ENCODE results near the gene STPG3. TPM values are rescaled to one million over a fixed set of nuclear protein-coding genes. Genes with fewer than 3 reads are reported as not detected.

STPG3 gene
- total and polyA plus RNA-seq, 9 of the 15 experiments (the other 6 are each of a cell fraction or from before 2014, with no cell fraction given), result not detected

DNA sequence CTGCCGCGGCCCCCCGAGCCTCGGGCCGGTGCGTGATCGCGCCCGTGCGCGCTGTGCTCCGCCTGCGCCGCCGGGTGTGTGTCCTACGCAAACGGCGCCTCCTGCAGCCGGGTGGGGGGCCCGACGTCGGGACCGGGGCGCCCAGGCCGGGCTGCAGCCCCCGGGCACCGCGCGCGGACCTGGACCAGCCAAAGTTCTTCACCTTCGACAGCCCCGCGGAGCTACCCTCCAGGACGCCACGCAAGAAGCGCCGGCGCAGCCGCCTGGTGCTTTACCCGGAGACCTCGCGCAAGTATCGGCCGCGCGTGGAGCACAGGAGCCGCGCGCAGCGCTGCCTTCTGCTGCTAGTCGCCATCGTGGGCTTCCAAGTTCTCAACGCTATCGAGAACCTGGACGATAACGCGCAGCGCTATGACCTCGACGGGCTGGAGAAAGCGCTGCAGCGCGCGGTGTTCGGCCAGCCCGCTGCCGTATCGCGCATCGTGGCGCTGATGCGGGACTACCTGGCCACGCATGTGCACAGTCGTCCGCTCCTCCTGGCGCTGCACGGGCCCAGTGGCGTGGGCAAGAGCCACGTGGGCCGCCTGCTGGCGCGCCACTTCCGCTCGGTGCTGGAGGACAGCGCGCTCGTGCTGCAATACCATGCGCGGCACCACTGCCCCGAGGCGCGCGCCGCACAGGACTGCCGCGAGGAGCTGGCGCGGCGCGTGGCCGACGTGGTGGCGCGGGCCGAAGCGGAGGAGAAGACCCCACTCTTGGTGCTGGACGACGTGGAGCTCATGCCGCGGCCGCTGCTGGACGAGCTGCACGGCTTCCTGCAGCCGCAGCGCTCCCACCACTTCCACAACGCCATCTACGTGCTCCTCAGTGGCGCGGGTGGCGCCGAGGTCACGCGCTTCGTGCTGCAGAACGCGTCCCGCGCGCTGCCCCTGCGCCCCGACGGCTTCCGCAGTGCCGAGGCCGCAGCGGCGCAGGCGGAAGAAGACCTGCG, 27.9 kb downstream of the STPG3 start (continued):
- TF ChIP-seq, protein P1, sequence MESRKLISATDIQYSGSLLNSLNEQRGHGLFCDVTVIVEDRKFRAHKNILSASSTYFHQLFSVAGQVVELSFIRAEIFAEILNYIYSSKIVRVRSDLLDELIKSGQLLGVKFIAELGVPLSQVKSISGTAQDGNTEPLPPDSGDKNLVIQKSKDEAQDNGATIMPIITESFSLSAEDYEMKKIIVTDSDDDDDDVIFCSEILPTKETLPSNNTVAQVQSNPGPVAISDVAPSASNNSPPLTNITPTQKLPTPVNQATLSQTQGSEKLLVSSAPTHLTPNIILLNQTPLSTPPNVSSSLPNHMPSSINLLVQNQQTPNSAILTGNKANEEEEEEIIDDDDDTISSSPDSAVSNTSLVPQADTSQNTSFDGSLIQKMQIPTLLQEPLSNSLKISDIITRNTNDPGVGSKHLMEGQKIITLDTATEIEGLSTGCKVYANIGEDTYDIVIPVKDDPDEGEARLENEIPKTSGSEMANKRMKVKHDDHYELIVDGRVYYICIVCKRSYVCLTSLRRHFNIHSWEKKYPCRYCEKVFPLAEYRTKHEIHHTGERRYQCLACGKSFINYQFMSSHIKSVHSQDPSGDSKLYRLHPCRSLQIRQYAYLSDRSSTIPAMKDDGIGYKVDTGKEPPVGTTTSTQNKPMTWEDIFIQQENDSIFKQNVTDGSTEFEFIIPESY (CRISPR knock-in tag; IDR thresholded peaks at IDR 0.05), result peak; percentile 99
- TF ChIP-seq MCM2 (IDR thresholded peaks at IDR 0.05; ENCODE audit: low read depth), result no peak
- TF ChIP-seq IRF2 (CRISPR knock-in tag; IDR thresholded peaks at IDR 0.05), result no peak
- TF ChIP-seq, protein P2, sequence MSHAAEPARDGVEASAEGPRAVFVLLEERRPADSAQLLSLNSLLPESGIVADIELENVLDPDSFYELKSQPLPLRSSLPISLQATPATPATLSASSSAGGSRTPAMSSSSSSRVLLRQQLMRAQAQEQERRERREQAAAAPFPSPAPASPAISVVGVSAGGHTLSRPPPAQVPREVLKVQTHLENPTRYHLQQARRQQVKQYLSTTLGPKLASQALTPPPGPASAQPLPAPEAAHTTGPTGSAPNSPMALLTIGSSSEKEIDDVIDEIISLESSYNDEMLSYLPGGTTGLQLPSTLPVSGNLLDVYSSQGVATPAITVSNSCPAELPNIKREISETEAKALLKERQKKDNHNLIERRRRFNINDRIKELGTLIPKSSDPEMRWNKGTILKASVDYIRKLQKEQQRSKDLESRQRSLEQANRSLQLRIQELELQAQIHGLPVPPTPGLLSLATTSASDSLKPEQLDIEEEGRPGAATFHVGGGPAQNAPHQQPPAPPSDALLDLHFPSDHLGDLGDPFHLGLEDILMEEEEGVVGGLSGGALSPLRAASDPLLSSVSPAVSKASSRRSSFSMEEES (CRISPR knock-in tag; IDR thresholded peaks at IDR 0.05), result no peak
- TF ChIP-seq, protein P3, sequence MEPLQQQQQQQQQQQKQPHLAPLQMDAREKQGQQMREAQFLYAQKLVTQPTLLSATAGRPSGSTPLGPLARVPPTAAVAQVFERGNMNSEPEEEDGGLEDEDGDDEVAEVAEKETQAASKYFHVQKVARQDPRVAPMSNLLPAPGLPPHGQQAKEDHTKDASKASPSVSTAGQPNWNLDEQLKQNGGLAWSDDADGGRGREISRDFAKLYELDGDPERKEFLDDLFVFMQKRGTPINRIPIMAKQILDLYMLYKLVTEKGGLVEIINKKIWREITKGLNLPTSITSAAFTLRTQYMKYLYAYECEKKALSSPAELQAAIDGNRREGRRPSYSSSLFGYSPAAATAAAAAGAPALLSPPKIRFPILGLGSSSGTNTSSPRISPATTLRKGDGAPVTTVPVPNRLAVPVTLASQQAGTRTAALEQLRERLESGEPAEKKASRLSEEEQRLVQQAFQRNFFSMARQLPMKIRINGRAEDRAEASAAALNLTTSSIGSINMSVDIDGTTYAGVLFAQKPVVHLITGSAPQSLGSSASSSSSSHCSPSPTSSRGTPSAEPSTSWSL (CRISPR knock-in tag; IDR thresholded peaks at IDR 0.05; ENCODE audit: borderline replicate concordance), result no peak
- TF ChIP-seq ZKSCAN8 (CRISPR knock-in tag; IDR thresholded peaks at IDR 0.05), result no peak
- TF ChIP-seq NCOR1 (IDR thresholded peaks at IDR 0.05), result no peak
- TF ChIP-seq, protein P4, sequence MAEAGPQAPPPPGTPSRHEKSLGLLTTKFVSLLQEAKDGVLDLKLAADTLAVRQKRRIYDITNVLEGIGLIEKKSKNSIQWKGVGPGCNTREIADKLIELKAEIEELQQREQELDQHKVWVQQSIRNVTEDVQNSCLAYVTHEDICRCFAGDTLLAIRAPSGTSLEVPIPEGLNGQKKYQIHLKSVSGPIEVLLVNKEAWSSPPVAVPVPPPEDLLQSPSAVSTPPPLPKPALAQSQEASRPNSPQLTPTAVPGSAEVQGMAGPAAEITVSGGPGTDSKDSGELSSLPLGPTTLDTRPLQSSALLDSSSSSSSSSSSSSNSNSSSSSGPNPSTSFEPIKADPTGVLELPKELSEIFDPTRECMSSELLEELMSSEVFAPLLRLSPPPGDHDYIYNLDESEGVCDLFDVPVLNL (CRISPR knock-in tag; IDR thresholded peaks at IDR 0.05; ENCODE audit: low read depth), result no peak
- 0 out of 2 replicates have a peak, but pooled peaks have one; percentile 20 for TF ChIP-seq GABPB1 (CRISPR knock-in tag; IDR thresholded peaks at IDR 0.05)
- TF ChIP-seq, protein P5, sequence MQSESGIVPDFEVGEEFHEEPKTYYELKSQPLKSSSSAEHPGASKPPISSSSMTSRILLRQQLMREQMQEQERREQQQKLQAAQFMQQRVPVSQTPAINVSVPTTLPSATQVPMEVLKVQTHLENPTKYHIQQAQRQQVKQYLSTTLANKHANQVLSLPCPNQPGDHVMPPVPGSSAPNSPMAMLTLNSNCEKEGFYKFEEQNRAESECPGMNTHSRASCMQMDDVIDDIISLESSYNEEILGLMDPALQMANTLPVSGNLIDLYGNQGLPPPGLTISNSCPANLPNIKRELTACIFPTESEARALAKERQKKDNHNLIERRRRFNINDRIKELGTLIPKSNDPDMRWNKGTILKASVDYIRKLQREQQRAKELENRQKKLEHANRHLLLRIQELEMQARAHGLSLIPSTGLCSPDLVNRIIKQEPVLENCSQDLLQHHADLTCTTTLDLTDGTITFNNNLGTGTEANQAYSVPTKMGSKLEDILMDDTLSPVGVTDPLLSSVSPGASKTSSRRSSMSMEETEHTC (IDR thresholded peaks at IDR 0.05), result no peak
- TF ChIP-seq ADNP (tag; IDR thresholded peaks at IDR 0.05), result no peak
- TF ChIP-seq ZNF134 (CRISPR knock-in tag; conservative IDR thresholded peaks at IDR 0.05), result no peak
- TF ChIP-seq, protein P6, sequence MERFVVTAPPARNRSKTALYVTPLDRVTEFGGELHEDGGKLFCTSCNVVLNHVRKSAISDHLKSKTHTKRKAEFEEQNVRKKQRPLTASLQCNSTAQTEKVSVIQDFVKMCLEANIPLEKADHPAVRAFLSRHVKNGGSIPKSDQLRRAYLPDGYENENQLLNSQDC (CRISPR knock-in tag; IDR thresholded peaks at IDR 0.05), result no peak
- TF ChIP-seq BHLHE40 (IDR thresholded peaks at IDR 0.05; ENCODE audit: low read length), result peak; percentile 23; the same call in 1 of the 2 replicates
